IMR-90 (cell line): ENCODE results near the gene SCAMP1. TPM values are rescaled to one million over a fixed set of nuclear protein-coding genes. Genes with fewer than 3 reads are reported as not detected.

Source experiments
- ATAC-seq: fragments of 200-7000 bp; cut with Tn5 transposase; 2 replicates; pipeline ENCODE4 v1.9.1; 2020; ENCODE audit warnings: low read depth, mild to moderate bottlenecking, moderate library complexity
- BruUV-seq: library from RNA; stranded (reverse); fragments of 400-500 nt; replicated peaks from 2 replicates; lab custom pipeline; 2021; lab: Mats Ljungman, UMichigan
- CTCF ChIA-PET: fragments of 300-600 bp; formaldehyde crosslinking; extraction: SDS; loops from one replicate; lab custom pipeline; 2021; ENCODE audit warnings: antibody characterized with exemption; lab: Yijun Ruan, JAX
- POLR2A ChIA-PET: fragments of 300-600 bp; sonication (Branson Sonifier 250); formaldehyde crosslinking; loops from one replicate; lab custom pipeline; 2022; ENCODE audit warnings: antibody characterized with exemption; ENCODE audit not compliant: unreplicated experiment; lab: Charles Lee
- DNase-seq: peaks from one replicate; pipeline ENCODE4 v3.0.0; 2013
- H2AFZ ChIP-seq: replicated peaks from 2 replicates; pipeline ENCODE3; 2013; ENCODE audit warnings: low read length, mild to moderate bottlenecking; ENCODE audit not compliant: poor library complexity
- H2AK5ac ChIP-seq: 2 replicates; pipeline ENCODE4 v1.6.1; 2013; ENCODE audit warnings: low read depth, low read length, inconsistent platforms
- H2AK9ac ChIP-seq: replicated peaks from 2 replicates; pipeline ENCODE3; 2013; ENCODE audit warnings: mild to moderate bottlenecking, low read depth, low read length, moderate library complexity; ENCODE audit not compliant: poor library complexity
- H2BK120ac ChIP-seq: 2 replicates; pipeline ENCODE4 v1.6.1; 2013; ENCODE audit warnings: low read depth, low read length, inconsistent platforms
- H2BK15ac ChIP-seq: 3 replicates; pipeline ENCODE4 v1.6.1; 2013; ENCODE audit warnings: low read depth, low read length, inconsistent platforms
- H2BK20ac ChIP-seq: 2 replicates; pipeline ENCODE4 v1.6.1; 2013; ENCODE audit warnings: low read depth, mild to moderate bottlenecking, inconsistent platforms, low read length, moderate library complexity
- H2BK5ac ChIP-seq: 2 replicates; pipeline ENCODE4 v1.6.1; 2013; ENCODE audit warnings: mild to moderate bottlenecking, low read depth, low read length, inconsistent platforms; ENCODE audit not compliant: poor library complexity, severe bottlenecking
- H3K14ac ChIP-seq: replicated peaks from 2 replicates; pipeline ENCODE4 v1.6.1; 2013; ENCODE audit warnings: low read depth, low read length, inconsistent platforms
- H3K18ac ChIP-seq: 2 replicates; pipeline ENCODE4 v1.6.1; 2013; ENCODE audit warnings: low read depth, low read length, control low read depth
- H3K23ac ChIP-seq: 2 replicates; pipeline ENCODE4 v1.6.1; 2013; ENCODE audit warnings: low read depth, low read length, inconsistent platforms
- H3K27ac ChIP-seq: 2 replicates; pipeline ENCODE4 v1.5.1; 2013; ENCODE audit warnings: mild to moderate bottlenecking, control low read depth, low read length; ENCODE audit not compliant: insufficient read depth
- H3K27me3 ChIP-seq: 2 replicates; pipeline ENCODE4 v1.6.1; 2013; ENCODE audit warnings: low read length; ENCODE audit not compliant: control insufficient read depth, insufficient read depth
- H3K36me3 ChIP-seq: 2 replicates; pipeline ENCODE4 v1.6.1; 2013; ENCODE audit warnings: low read length, mixed read lengths; ENCODE audit not compliant: control insufficient read depth, insufficient read depth
- H3K4ac ChIP-seq: 2 replicates; pipeline ENCODE4 v1.6.1; 2013; ENCODE audit warnings: low read depth, low read length, inconsistent platforms
- H3K4me1 ChIP-seq: 2 replicates; pipeline ENCODE4 v1.6.1; 2013; ENCODE audit warnings: low read length, mixed read lengths; ENCODE audit not compliant: control insufficient read depth, insufficient read depth
- H3K4me2 ChIP-seq: 2 replicates; pipeline ENCODE4 v1.6.1; 2013; ENCODE audit warnings: low read depth, mild to moderate bottlenecking, control low read depth, low read length, moderate library complexity
- H3K4me3 ChIP-seq: 2 replicates; pipeline ENCODE4 v1.5.1; 2013; ENCODE audit warnings: low read depth, mild to moderate bottlenecking, control low read depth, low read length, moderate library complexity; ENCODE audit not compliant: insufficient read depth
- H3K56ac ChIP-seq: 2 replicates; pipeline ENCODE4 v1.6.1; 2013; ENCODE audit warnings: low read length, inconsistent platforms; ENCODE audit not compliant: insufficient read depth; ENCODE audit errors: extremely low read depth
- H3K79me1 ChIP-seq, 2 experiments: 2 replicates each; pipeline ENCODE4 v1.6.1; 2013; ENCODE audit warnings: low read length in 2 of 2, inconsistent platforms in 1 of 2, low read depth in 1 of 2
- H3K9ac ChIP-seq: 2 replicates; pipeline ENCODE4 v1.6.1; 2013; ENCODE audit warnings: low read depth, low read length, control low read depth
- H3K9me1 ChIP-seq: 2 replicates; pipeline ENCODE4 v1.6.1; 2013; ENCODE audit warnings: low read length, inconsistent platforms; ENCODE audit not compliant: insufficient read depth
- H3K9me3 ChIP-seq: 2 replicates; pipeline ENCODE4 v1.6.1; 2013; ENCODE audit warnings: low read length; ENCODE audit not compliant: control insufficient read depth, insufficient read depth
- H4K20me1 ChIP-seq: 2 replicates; pipeline ENCODE4 v1.6.1; 2013; ENCODE audit warnings: low read length, inconsistent platforms; ENCODE audit not compliant: insufficient read depth
- H4K5ac ChIP-seq: 2 replicates; pipeline ENCODE4 v1.6.1; 2013; ENCODE audit warnings: mild to moderate bottlenecking, low read depth, low read length, control low read depth
- H4K8ac ChIP-seq, 2 experiments: 2 replicates each; pipeline ENCODE4 v1.6.1; 2013; ENCODE audit warnings: low read depth in 2 of 2, low read length in 2 of 2, control low read depth in 1 of 2, inconsistent platforms in 1 of 2
- H4K91ac ChIP-seq: 2 replicates; pipeline ENCODE4 v1.6.1; 2013; ENCODE audit warnings: low read depth, low read length, inconsistent platforms; ENCODE audit not compliant: insufficient read depth
- BHLHE40 ChIP-seq: fragments of 150-350 bp; IDR thresholded peaks from 2 replicates; pipeline ENCODE4 v1.6.1; 2016; ENCODE audit warnings: mild to moderate bottlenecking, low read depth, low read length
- POLR2A ChIP-seq: IDR thresholded peaks from 2 replicates; pipeline ENCODE4 v1.6.1; 2012; ENCODE audit warnings: mild to moderate bottlenecking, low read depth, low read length
- WGBS, 2 experiments: methylation state at CpG; one replicate each; pipeline versions ENCODE4 v1.1.5 to v1.1.7; 2013; ENCODE audit warnings: missing lambda C conversion rate in 2 of 2; ENCODE audit not compliant: insufficient read length in 1 of 2; ENCODE audit errors: extremely low coverage in 2 of 2; 5-methylcytosine and 5-hydroxymethylcytosine counted together
- dilution Hi-C: fragments of 300-500 bp; cut with HindIII; formaldehyde crosslinking; loops from one replicate; pipeline ENCODE4 v1.14.3; 2018; ENCODE audit warnings: low sequenced_read_pairs; ENCODE audit not compliant: unreplicated experiment
- in situ Hi-C: fragments of 300-500 bp; cut with MboI; formaldehyde crosslinking; loops from 3 replicates; pipeline ENCODE4 v1.14.3; 2019; ENCODE audit warnings: low sequenced_read_pairs, inconsistent platforms, mixed read lengths
- intact Hi-C: fragments of 100-400 bp; cut with micrococcal nuclease; formaldehyde crosslinking; loops from 2 replicates; pipeline ENCODE4 v1.10.0; 2022
- polyA plus RNA-seq, 3 experiments: library from polyadenylated mRNA; depleted of rRNA; stranded (reverse); fragments of >200 nt; gene quantifications; 2 replicates each; pipeline ENCODE4 v1.2.3, GENCODE V29; 2012; ENCODE audit warnings: low replicate concordance in 1 of 3
- total RNA-seq: library from RNA; depleted of rRNA; stranded (reverse); fragments of >200 nt; gene quantifications from 2 replicates; pipeline ENCODE4 v1.2.3, GENCODE V29; 2012

Gene SCAMP1
- total and polyA plus RNA-seq, 2 of the 4 experiments (the other 2 are of a cell fraction) = 13.5 to 114 TPM

- Histone ChIP-seq H4K8ac (no peak overlapping the region), H2BK5ac (no peak overlapping the region), H4K91ac (peak overlapping the region; percentile 10; the same call in 1 of the 2 replicates), H3K56ac (no peak overlapping the region), H3K4me2 (no peak overlapping the region), H3K14ac (peak overlapping the region; percentile 86), H2AK9ac (no peak overlapping the region), H3K23ac (peak overlapping the region; percentile 28), H4K20me1 (peaks cover 43% of the 10 kb centered on the region), H4K5ac (no peak overlapping the region), H3K9me3 (no peaks in the 10 kb centered on the region), H3K79me1 (peaks cover 47 to 81% of the 10 kb centered on the region in 2 experiments), H2AK5ac (peak overlapping the region; percentile 55), H3K27ac (no peak overlapping the region), H3K9me1 (peaks cover 38% of the 10 kb centered on the region), H3K36me3 (no peaks in the 10 kb centered on the region; the same call in 1 of the 2 replicates), H3K4ac (peak overlapping the region; percentile 48; the same call in 1 of the 2 replicates), H3K27me3 (no peaks in the 10 kb centered on the region), H3K4me3 (no peak overlapping the region), H2BK20ac (no peak overlapping the region), H2AFZ (no peak overlapping the region), H3K18ac (0 out of 2 replicates have a peak overlapping the region, but pooled peaks have one; percentile 8), H2BK120ac (peak overlapping the region; percentile 38), H3K9ac (no peak overlapping the region), H2BK15ac (no peak overlapping the region; the same call in 2 of the 3 replicates), H3K4me1 (peaks cover 36% of the 10 kb centered on the region)
- DNase-seq (no peak), ATAC-seq (no peak)
- dilution Hi-C loops (no loop called here), intact Hi-C loops (loop anchor here (2.0 to 5.0 kb wide), 2 partner anchors 15 to 34 kb away; no protein-coding TSS in a partner anchor), in situ Hi-C loops (loop anchor here (10.0 kb wide), 1 partner anchor 93 kb away; no protein-coding TSS in a partner anchor)
- POLR2A ChIA-PET = interaction anchor here (0.6 kb wide), 1 partner anchor 462 kb away, joined by 3 read pairs; no protein-coding TSS in a partner anchor
- no TSS peak for BruUV-seq
- TF ChIP-seq BHLHE40 (no peak), POLR2A (no peak)
- CTCF ChIA-PET = interaction anchor here (0.6 to 1.4 kb wide), 2 partner anchors 32 to 433 kb away, joined by 3 to 7 read pairs; no protein-coding TSS in a partner anchor
- no CpG with 5 or more reads among the region's 9 CpGs for WGBS, 2 experiments
These were observed 141.3 kb downstream of the SCAMP1 start for GRCh38 chr5:78501411-78502352.
